Measurements from ENCODE around the gene METTL25B. TPM values are rescaled to one million over a fixed set of nuclear protein-coding genes. Genes with fewer than 3 reads are reported as not detected.
"Not testable (repeated sequence)": the region's sequence is repeated elsewhere in the genome, so short reads cannot be mapped to it uniquely, and the experiment has no call there.

The METTL25B gene
- total RNA-seq, 2 donors from 2014 or later = 15.2 to 17.9 TPM

DNA sequence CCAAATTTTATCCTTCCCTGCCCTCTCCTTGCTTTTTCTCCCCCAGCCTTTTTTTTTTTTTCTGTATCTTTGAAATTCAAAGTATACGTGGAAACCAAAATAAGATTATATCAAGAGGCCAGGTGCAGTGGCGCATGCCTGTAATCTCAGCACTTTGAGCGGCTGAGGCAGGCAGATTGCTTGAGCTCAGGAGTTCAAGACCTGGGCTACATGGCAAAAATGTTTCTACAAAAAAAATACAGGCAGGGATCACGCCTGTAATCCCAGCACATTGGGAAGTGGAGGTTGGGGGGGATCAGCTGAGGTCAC, 32.5 kb downstream of the METTL25B start:
- no peaks in the 10 kb centered on the region for H3K9me3 ChIP-seq
- no peak for DNase-seq (ENCODE audit: low spot score)
- ATAC-seq (ENCODE audit: insufficient number of reproducible peaks, low FRiP score, low read depth) = no peak
- H3K27ac ChIP-seq = no peak overlapping the region
- no peaks in the 10 kb centered on the region for H3K27me3 ChIP-seq (replicated peaks; ENCODE audit: insufficient read depth)
- H3K4me1 ChIP-seq (ENCODE audit: control insufficient read depth in 1 of 2, low read depth in 2 of 2) = no peaks in the 10 kb centered on the region
- no peaks in the 10 kb centered on the region for H3K36me3 ChIP-seq
- H3K4me3 ChIP-seq = no peak overlapping the region
- TF ChIP-seq, protein P1, sequence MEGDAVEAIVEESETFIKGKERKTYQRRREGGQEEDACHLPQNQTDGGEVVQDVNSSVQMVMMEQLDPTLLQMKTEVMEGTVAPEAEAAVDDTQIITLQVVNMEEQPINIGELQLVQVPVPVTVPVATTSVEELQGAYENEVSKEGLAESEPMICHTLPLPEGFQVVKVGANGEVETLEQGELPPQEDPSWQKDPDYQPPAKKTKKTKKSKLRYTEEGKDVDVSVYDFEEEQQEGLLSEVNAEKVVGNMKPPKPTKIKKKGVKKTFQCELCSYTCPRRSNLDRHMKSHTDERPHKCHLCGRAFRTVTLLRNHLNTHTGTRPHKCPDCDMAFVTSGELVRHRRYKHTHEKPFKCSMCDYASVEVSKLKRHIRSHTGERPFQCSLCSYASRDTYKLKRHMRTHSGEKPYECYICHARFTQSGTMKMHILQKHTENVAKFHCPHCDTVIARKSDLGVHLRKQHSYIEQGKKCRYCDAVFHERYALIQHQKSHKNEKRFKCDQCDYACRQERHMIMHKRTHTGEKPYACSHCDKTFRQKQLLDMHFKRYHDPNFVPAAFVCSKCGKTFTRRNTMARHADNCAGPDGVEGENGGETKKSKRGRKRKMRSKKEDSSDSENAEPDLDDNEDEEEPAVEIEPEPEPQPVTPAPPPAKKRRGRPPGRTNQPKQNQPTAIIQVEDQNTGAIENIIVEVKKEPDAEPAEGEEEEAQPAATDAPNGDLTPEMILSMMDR (IDR thresholded peaks at IDR 0.05) = no peak

DNA sequence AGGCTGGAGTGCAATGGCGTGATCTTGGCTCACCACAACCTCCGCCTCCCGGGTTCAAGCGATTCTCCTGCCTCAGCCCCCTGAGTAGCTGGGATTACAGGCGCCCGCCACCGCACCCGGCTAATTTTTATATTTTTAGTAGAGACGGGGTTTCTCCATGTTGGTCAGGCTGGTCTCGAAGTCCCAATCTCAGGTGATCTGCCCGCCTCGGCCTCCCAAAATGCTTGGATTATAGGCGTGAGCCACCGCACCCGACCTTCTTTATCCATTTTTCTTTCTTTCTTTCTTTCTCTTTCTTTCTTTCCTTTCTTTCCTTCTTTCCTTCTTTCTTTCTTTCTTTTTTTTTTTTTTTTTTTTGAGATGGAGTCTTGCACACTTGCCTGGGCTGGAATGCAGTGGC, 36.9 kb downstream of the METTL25B start:
- H3K36me3 ChIP-seq; DNase-seq (ENCODE audit: low spot score); H3K4me3 ChIP-seq; H3K9me3 ChIP-seq; ATAC-seq (ENCODE audit: insufficient number of reproducible peaks, low FRiP score, low read depth); H3K27me3 ChIP-seq (replicated peaks; ENCODE audit: insufficient read depth); H3K27ac ChIP-seq: not testable (repeated sequence)
- H3K4me1 ChIP-seq (ENCODE audit: control insufficient read depth in 1 of 2, low read depth in 2 of 2) = peaks cover 15 to 28% of the 10 kb centered on the region in 2 donors

DNA sequence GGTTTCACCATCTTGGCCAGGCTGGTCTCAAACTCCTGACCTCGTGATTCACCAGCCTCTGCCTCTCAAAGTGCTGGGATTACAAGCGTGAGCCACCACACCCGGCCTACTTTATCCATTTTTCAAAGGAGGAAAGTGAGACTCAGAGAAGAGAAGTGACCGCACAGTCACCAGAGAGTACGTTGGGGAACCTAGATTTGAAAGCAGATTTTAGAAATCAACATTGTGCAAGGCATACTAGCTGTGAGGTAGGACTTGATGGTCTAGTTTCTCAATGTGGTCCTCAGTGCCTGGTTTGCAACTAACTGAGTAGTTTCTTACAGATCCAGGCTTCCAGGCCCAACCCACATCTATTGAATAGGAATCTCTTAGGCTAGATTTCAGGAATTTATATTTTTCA, 37.4 kb downstream of the METTL25B start:
- H3K27me3 ChIP-seq (replicated peaks; ENCODE audit: insufficient read depth) = no peaks in the 10 kb centered on the region
- H3K4me1 ChIP-seq (ENCODE audit: control insufficient read depth in 1 of 2, low read depth in 2 of 2) = peaks cover 15 to 33% of the 10 kb centered on the region in 2 donors
- H3K36me3 ChIP-seq = no peaks in the 10 kb centered on the region
- DNase-seq (ENCODE audit: low spot score) = no peak
- no peaks in the 10 kb centered on the region for H3K9me3 ChIP-seq
- TF ChIP-seq, protein P1 (IDR thresholded peaks at IDR 0.05) = no peak
- no peak overlapping the region for H3K27ac ChIP-seq
- no peak overlapping the region for H3K4me3 ChIP-seq
- no peak for ATAC-seq (ENCODE audit: insufficient number of reproducible peaks, low FRiP score, low read depth)

DNA sequence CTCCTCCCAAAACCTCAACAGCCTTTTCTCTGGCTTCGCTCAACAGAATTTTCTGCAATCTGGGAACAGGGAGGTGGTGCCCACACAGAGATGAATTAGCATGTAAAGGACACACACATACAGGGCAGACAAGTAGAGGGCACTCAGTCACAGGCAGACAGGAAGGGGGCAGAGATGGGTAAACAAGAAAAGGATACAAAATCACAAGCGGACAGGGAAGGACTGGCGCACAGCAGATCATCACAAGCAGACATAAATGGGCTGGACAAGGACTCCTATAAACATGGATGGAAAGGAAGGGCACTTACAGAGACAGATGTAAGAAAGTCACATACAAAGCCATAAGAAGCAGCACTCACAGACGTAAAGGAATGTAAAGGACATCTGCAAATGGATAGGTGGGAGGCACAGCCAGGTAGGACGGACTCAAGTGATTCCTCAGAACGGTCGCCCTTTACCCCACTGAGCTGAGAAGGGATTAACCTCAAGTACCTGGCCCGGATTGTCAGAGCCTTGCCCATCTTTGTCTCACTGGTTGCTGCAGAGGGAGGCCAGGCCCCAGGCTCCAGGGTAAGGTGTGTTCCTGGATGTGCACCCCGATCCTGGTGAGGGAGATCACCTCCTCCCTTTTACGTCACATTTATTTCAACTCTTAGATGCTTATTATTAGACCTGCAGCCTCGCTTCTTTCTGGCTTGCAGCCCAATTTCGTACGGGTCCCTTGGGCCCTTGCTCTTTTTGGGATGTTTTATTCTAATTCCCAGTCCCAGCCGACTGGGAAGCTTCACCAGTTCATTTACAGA, 38.2 kb downstream of the METTL25B start:
- no peak for DNase-seq (ENCODE audit: low spot score)
- Histone ChIP-seq H3K9me3 (no peaks in the 10 kb centered on the region), H3K36me3 (no peaks in the 10 kb centered on the region), H3K4me1 (ENCODE audit: control insufficient read depth in 1 of 2, low read depth in 2 of 2) (peaks cover 17 to 41% of the 10 kb centered on the region in 2 donors), H3K27me3 (replicated peaks; ENCODE audit: insufficient read depth) (no peaks in the 10 kb centered on the region), H3K27ac (peak overlapping the region; percentile 69 to 81), H3K4me3 (peak overlapping the region; percentile 93)
- TF ChIP-seq, protein P1 (IDR thresholded peaks at IDR 0.05) = no peak
- no peak for ATAC-seq (ENCODE audit: insufficient number of reproducible peaks, low FRiP score, low read depth)

DNA sequence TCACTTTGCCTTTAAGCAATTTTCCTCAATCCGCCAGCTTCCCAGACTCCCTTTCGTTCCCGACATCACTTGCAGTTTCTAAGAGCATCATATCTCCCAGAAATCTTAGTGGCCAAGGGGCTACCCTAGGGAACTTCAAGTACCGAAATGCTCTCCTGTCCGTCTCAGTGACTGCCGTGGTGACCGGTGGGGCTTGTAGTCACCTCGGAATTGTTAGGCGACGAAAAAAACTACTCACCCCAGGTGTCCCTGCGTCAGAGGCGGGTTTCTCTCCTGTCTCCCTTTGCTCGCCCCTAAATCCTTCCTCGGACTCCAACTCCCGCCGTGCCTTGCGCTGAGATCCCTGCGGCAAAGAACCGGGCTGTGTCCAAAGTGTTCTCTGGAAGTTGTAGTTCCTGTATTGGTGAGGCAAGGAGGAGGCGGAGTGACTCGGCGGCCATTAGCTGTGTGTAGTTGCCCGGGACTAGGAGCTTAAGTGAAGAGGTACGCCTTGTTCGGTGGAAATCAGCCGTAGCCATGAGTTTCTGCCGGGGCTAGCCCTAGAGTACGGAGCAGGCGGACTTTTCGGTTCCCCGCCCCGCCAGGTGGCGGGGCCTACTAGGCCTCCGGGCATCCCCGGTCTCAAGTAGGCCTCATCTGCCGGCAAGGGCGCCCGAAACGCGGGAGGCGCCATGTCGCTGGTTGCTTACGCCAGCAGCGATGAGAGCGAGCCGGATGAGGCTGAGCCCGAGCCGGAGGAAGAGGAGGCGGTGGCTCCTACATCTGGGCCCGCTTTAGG, 39.0 kb downstream of the METTL25B start, which contains the start of gene PRCC:
PRCC (plus strand) TSS at position 435 of the 778 bp plus-strand sequence; CDS start at position 672, 237 bp downstream.
- Histone ChIP-seq H3K4me3 (peak within 1 kb of the TSS; percentile 93), H3K27ac (peak within 1 kb of the TSS; percentile 89 to 94), H3K4me1 (ENCODE audit: control insufficient read depth in 1 of 2, low read depth in 2 of 2) (peaks cover 17 to 43% of the 10 kb centered on the region in 2 donors), H3K36me3 (no peaks in the 10 kb centered on the region), H3K27me3 (replicated peaks; ENCODE audit: insufficient read depth) (no peaks in the 10 kb centered on the region), H3K9me3 (no peaks in the 10 kb centered on the region)
- peak; percentile 98 for DNase-seq (ENCODE audit: low spot score)
- TF ChIP-seq, protein P1 (IDR thresholded peaks at IDR 0.05) = no peak
- ATAC-seq (ENCODE audit: insufficient number of reproducible peaks, low FRiP score, low read depth) = peak; percentile 97
